ENCODE measurements around the gene MACO1. TPM values are rescaled to one million over a fixed set of nuclear protein-coding genes. Genes with fewer than 3 reads are reported as not detected.
"Not testable (repeated sequence)": the region's sequence is repeated elsewhere in the genome, so short reads cannot be mapped to it uniquely, and the experiment has no call there.

Gene MACO1
- total and polyA plus RNA-seq, 10 of the 15 experiments (the other 5 are each of a cell fraction or from before 2014, with no cell fraction given), result 3.2 to 19.8 (median 10.3) TPM

GRCh38 chr1:25414578-25414977 is 16.1 kb upstream of the MACO1 start:
- WGBS (ENCODE audit: insufficient coverage, insufficient replicate concordance, low lambda C conversion rate, missing lambda C conversion rate), result 86% methylated on average over 1 of the region's 1 CpG
- H3K9ac ChIP-seq (ENCODE audit: control insufficient read depth, insufficient read depth, low read length); RAD21 ChIA-PET (ENCODE audit: unreplicated experiment): not testable (repeated sequence)

GRCh38 chr1:25417280-25417679 is 13.4 kb upstream of the MACO1 start:
- CTCF ChIA-PET; H4K20me1 ChIP-seq (ENCODE audit: control insufficient read depth, insufficient read depth); H3K9ac ChIP-seq (ENCODE audit: control insufficient read depth, insufficient read depth, low read length); RAD21 ChIA-PET (ENCODE audit: unreplicated experiment); H3K4me3 ChIP-seq; H3K4me1 ChIP-seq (ENCODE audit: control insufficient read depth, insufficient read depth, low read length); intact Hi-C loops (cut with micrococcal nuclease; ENCODE audit: unreplicated experiment); POLR2A ChIA-PET; H3K27me3 ChIP-seq (replicated peaks in 1 of 2; ENCODE audit: control insufficient read depth in 2 of 2, insufficient read depth in 2 of 2, low read length in 1 of 2); DNase-seq (ENCODE audit: low read depth, low spot score); H3K27ac ChIP-seq (ENCODE audit: control insufficient read depth, insufficient read depth); H3K36me3 ChIP-seq (ENCODE audit: control insufficient read depth in 2 of 2, insufficient read depth in 2 of 2, low read length in 1 of 2); ATAC-seq; BruUV-seq (replicated peaks); H2AFZ ChIP-seq (ENCODE audit: control insufficient read depth, low read depth, low read length); H3K9me3 ChIP-seq (replicated peaks; ENCODE audit: control insufficient read depth, insufficient read depth, low read length); H3K79me2 ChIP-seq (ENCODE audit: control insufficient read depth, insufficient read depth, low read length); FAIRE-seq; H3K4me2 ChIP-seq (ENCODE audit: control insufficient read depth, insufficient read depth): not testable (repeated sequence)
- 59% methylated on average over 4 of the region's 4 CpGs for WGBS (ENCODE audit: insufficient coverage, insufficient replicate concordance, low lambda C conversion rate, missing lambda C conversion rate)
- in situ Hi-C loops (cut with MboI), result loop anchor here (25.0 kb wide), 1 partner anchor 395 kb away; the partner anchor contains the start of genes MTFR1L and SELENON
- SMC1A ChIA-PET (ENCODE audit: uncharacterized antibody, unreplicated experiment), result interaction anchor here (1.0 kb wide), 1 partner anchor 131 kb away, joined by 3 read pairs; no protein-coding TSS in a partner anchor

More at GRCh38 chr1:25414578-25414977, 16.1 kb upstream of the MACO1 start:
- H3K27me3 ChIP-seq (replicated peaks in 1 of 2; ENCODE audit: control insufficient read depth in 2 of 2, insufficient read depth in 2 of 2, low read length in 1 of 2); H2AFZ ChIP-seq (ENCODE audit: control insufficient read depth, low read depth, low read length); FAIRE-seq; H3K4me1 ChIP-seq (ENCODE audit: control insufficient read depth, insufficient read depth, low read length); H3K9me3 ChIP-seq (replicated peaks; ENCODE audit: control insufficient read depth, insufficient read depth, low read length); H3K79me2 ChIP-seq (ENCODE audit: control insufficient read depth, insufficient read depth, low read length); SMC1A ChIA-PET (ENCODE audit: uncharacterized antibody, unreplicated experiment); H4K20me1 ChIP-seq (ENCODE audit: control insufficient read depth, insufficient read depth); POLR2A ChIA-PET; intact Hi-C loops (cut with micrococcal nuclease; ENCODE audit: unreplicated experiment); BruUV-seq (replicated peaks); H3K4me3 ChIP-seq; H3K27ac ChIP-seq (ENCODE audit: control insufficient read depth, insufficient read depth); H3K4me2 ChIP-seq (ENCODE audit: control insufficient read depth, insufficient read depth); ATAC-seq; H3K36me3 ChIP-seq (ENCODE audit: control insufficient read depth in 2 of 2, insufficient read depth in 2 of 2, low read length in 1 of 2); DNase-seq (ENCODE audit: low read depth, low spot score): not testable (repeated sequence)
- CTCF ChIA-PET, result interaction anchor here (1.4 kb wide), 1 partner anchor 73 kb away, joined by 3 read pairs; no protein-coding TSS in a partner anchor
- in situ Hi-C loops (cut with MboI), result loop anchor here (25.0 kb wide), 1 partner anchor 398 kb away; the partner anchor contains the start of genes MTFR1L and SELENON

- H3K4me2 ChIP-seq (ENCODE audit: control insufficient read depth, insufficient read depth); H3K36me3 ChIP-seq (ENCODE audit: control insufficient read depth in 2 of 2, insufficient read depth in 2 of 2, low read length in 1 of 2); H4K20me1 ChIP-seq (ENCODE audit: control insufficient read depth, insufficient read depth); H3K4me3 ChIP-seq; H3K4me1 ChIP-seq (ENCODE audit: control insufficient read depth, insufficient read depth, low read length); ATAC-seq; SMC1A ChIA-PET (ENCODE audit: uncharacterized antibody, unreplicated experiment); H2AFZ ChIP-seq (ENCODE audit: control insufficient read depth, low read depth, low read length); H3K9ac ChIP-seq (ENCODE audit: control insufficient read depth, insufficient read depth, low read length); CTCF ChIA-PET; H3K9me3 ChIP-seq (replicated peaks; ENCODE audit: control insufficient read depth, insufficient read depth, low read length); BruUV-seq (replicated peaks); FAIRE-seq; H3K27me3 ChIP-seq (replicated peaks in 1 of 2; ENCODE audit: control insufficient read depth in 2 of 2, insufficient read depth in 2 of 2, low read length in 1 of 2); RAD21 ChIA-PET (ENCODE audit: unreplicated experiment); POLR2A ChIA-PET; DNase-seq (ENCODE audit: low read depth, low spot score); H3K27ac ChIP-seq (ENCODE audit: control insufficient read depth, insufficient read depth); H3K79me2 ChIP-seq (ENCODE audit: control insufficient read depth, insufficient read depth, low read length); intact Hi-C loops (cut with micrococcal nuclease; ENCODE audit: unreplicated experiment): not testable (repeated sequence)
- in situ Hi-C loops (cut with MboI), result loop anchor here (25.0 kb wide), 1 partner anchor 393 kb away; the partner anchor contains the start of genes MTFR1L and SELENON
- 75% methylated on average over 1 of the region's 1 CpG for WGBS (ENCODE audit: insufficient coverage, insufficient replicate concordance, low lambda C conversion rate, missing lambda C conversion rate)
Observed at GRCh38 chr1:25419339-25419738, 11.4 kb upstream of the MACO1 start.

GRCh38 chr1:25420715-25421114 is 10.0 kb upstream of the MACO1 start, which contains the start of gene RHCE:
RHCE (minus strand) TSS chr1:25420825; CDS start chr1:25420786, 39 bp downstream.
- H3K9ac ChIP-seq (ENCODE audit: control insufficient read depth, insufficient read depth, low read length); intact Hi-C loops (cut with micrococcal nuclease; ENCODE audit: unreplicated experiment); RAD21 ChIA-PET (ENCODE audit: unreplicated experiment): not testable (repeated sequence)

More at GRCh38 chr1:25420715-25421114, 10.0 kb upstream of the MACO1 start, which contains the start of gene RHCE:
- H3K27ac ChIP-seq (ENCODE audit: control insufficient read depth, insufficient read depth); ATAC-seq; H3K4me2 ChIP-seq (ENCODE audit: control insufficient read depth, insufficient read depth); POLR2A ChIA-PET; H2AFZ ChIP-seq (ENCODE audit: control insufficient read depth, low read depth, low read length); H3K79me2 ChIP-seq (ENCODE audit: control insufficient read depth, insufficient read depth, low read length); BruUV-seq (replicated peaks); H3K36me3 ChIP-seq (ENCODE audit: control insufficient read depth in 2 of 2, insufficient read depth in 2 of 2, low read length in 1 of 2); DNase-seq (ENCODE audit: low read depth, low spot score); H3K4me1 ChIP-seq (ENCODE audit: control insufficient read depth, insufficient read depth, low read length); H3K27me3 ChIP-seq (replicated peaks in 1 of 2; ENCODE audit: control insufficient read depth in 2 of 2, insufficient read depth in 2 of 2, low read length in 1 of 2); H4K20me1 ChIP-seq (ENCODE audit: control insufficient read depth, insufficient read depth); H3K4me3 ChIP-seq; FAIRE-seq; H3K9me3 ChIP-seq (replicated peaks; ENCODE audit: control insufficient read depth, insufficient read depth, low read length); CTCF ChIA-PET; SMC1A ChIA-PET (ENCODE audit: uncharacterized antibody, unreplicated experiment): not testable (repeated sequence)
- WGBS (ENCODE audit: insufficient coverage, insufficient replicate concordance, low lambda C conversion rate, missing lambda C conversion rate), result 89% methylated on average over 3 of the region's 9 CpGs
- in situ Hi-C loops (cut with MboI), result loop anchor here (10.0 to 25.0 kb wide), 2 partner anchors 136 to 392 kb away; partner anchors contain the start of genes MTFR1L and SELENON
